Glomerular visceral epithelial cell (primary cell): ENCODE data around the gene HTT.

ENCODE experiments used
- DNase-seq: peaks from one replicate; pipeline ENCODE4 v3.0.0-alpha.2; 2016; ENCODE audit errors: extremely low spot score

HTT gene

GRCh38 chr4:3263053-3263875 is 188.8 kb downstream of the HTT start:
- no peak for DNase-seq

GRCh38 chr4:3263876-3264193 is 189.4 kb downstream of the HTT start:
- DNase-seq: no peak

GRCh38 chr4:3266076-3266475 is 191.6 kb downstream of the HTT start:
- DNase-seq: no peak

- DNase-seq: no peak
Observed at GRCh38 chr4:3267576-3268394, 193.3 kb downstream of the HTT start.

- no peak for DNase-seq
Observed at GRCh38 chr4:3268395-3269104, 194.1 kb downstream of the HTT start.

GRCh38 chr4:3269105-3269927 is 194.8 kb downstream of the HTT start:
- DNase-seq: no peak

GRCh38 chr4:3269991-3270611 is 195.6 kb downstream of the HTT start:
- no peak for DNase-seq

- no peak for DNase-seq
Observed at GRCh38 chr4:3271131-3271530, 196.7 kb downstream of the HTT start.

- no peak for DNase-seq
Observed at GRCh38 chr4:3276986-3277385, 202.5 kb downstream of the HTT start.

GRCh38 chr4:3280466-3280865 is 206.0 kb downstream of the HTT start:
- DNase-seq: no peak

- DNase-seq: no peak
Observed at GRCh38 chr4:3283483-3283882, 209.0 kb downstream of the HTT start.

- no peak for DNase-seq
Observed at GRCh38 chr4:3283916-3284315, 209.4 kb downstream of the HTT start.

- DNase-seq: no peak
Observed at GRCh38 chr4:3284734-3285557, 210.5 kb downstream of the HTT start.

GRCh38 chr4:3285558-3286334 is 211.3 kb downstream of the HTT start:
- DNase-seq: no peak

GRCh38 chr4:3286335-3287175 is 212.1 kb downstream of the HTT start:
- no peak for DNase-seq

- no peak for DNase-seq
Observed at GRCh38 chr4:3287271-3287971, 212.9 kb downstream of the HTT start.

- no peak for DNase-seq
Observed at GRCh38 chr4:3287972-3288570, 213.6 kb downstream of the HTT start.
